ENCODE measurements around the gene NCK2. TPM values are rescaled to one million over a fixed set of nuclear protein-coding genes. Genes with fewer than 3 reads are reported as not detected.

Gene NCK2
- total RNA-seq, 1 experiment from 2014 or later: 49.2 TPM

- Histone ChIP-seq H4K20me1 (ENCODE audit: control insufficient read depth, insufficient read depth, insufficient read length) (no peaks in the 10 kb centered on the region), H2BK20ac (ENCODE audit: low read depth, low read length, poor library complexity, severe bottlenecking) (no peak overlapping the region), H3K56ac (ENCODE audit: insufficient read length, low read depth, low read length) (no peak overlapping the region), H4K8ac (replicated peaks; ENCODE audit: insufficient read length, low read depth, low read length) (no peak overlapping the region), H2AFZ (ENCODE audit: low read length) (no peak overlapping the region), H4K5ac (ENCODE audit: insufficient read length, low read depth, low read length) (no peak overlapping the region), H2BK12ac (ENCODE audit: insufficient read length, low read depth, low read length) (no peak overlapping the region), H2BK120ac (ENCODE audit: low read depth, low read length, poor library complexity, severe bottlenecking) (no peak overlapping the region), H2BK15ac (ENCODE audit: low read depth, low read length) (no peak overlapping the region), H3K18ac (ENCODE audit: insufficient read length, low read depth, low read length) (no peak overlapping the region), H3K4me1 (ENCODE audit: insufficient read depth, low read length) (no peaks in the 10 kb centered on the region), H3K9me3 (ENCODE audit: control insufficient read depth, low read depth, low read length) (no peaks in the 10 kb centered on the region), H3K4ac (ENCODE audit: low read depth, low read length) (no peak overlapping the region), H2BK5ac (ENCODE audit: insufficient read length, low read length) (no peak overlapping the region), H3K23me2 (ENCODE audit: insufficient read length, low read depth, low read length, poor library complexity, severe bottlenecking) (no peaks in the 10 kb centered on the region), H3K4me2 (ENCODE audit: insufficient read depth, insufficient read length, low read length) (no peak overlapping the region), H3K27me3 (ENCODE audit: insufficient read depth, low read length) (no peaks in the 10 kb centered on the region), H3K27ac (ENCODE audit: insufficient read length, low read depth, low read length) (no peak overlapping the region), H2AK5ac (ENCODE audit: insufficient read length, low read length) (no peak overlapping the region), H3K79me1 (ENCODE audit: insufficient read depth, low read depth, low read length, poor library complexity, severe bottlenecking) (no peaks in the 10 kb centered on the region), H3K79me2 (ENCODE audit: insufficient read depth, low read length) (no peaks in the 10 kb centered on the region), H3K9ac (ENCODE audit: extremely low read depth, insufficient read length, low read length) (no peak overlapping the region), H3K23ac (ENCODE audit: insufficient read length, low read depth, low read length) (no peak overlapping the region), H4K91ac (ENCODE audit: insufficient read length, low read depth, low read length) (no peak overlapping the region), H3T11ph (ENCODE audit: low read length) (no peak overlapping the region), H3K14ac (ENCODE audit: insufficient read depth, low read length) (no peak overlapping the region)
- WGBS (ENCODE audit: extremely low coverage, insufficient read length, low lambda C conversion rate): no CpG with 5 or more reads among the region's 4 CpGs
- peaks cover 8 to 11% of the 10 kb centered on the region in 2 experiments for H3K4me1 Mint-ChIP-seq
- no peak overlapping the region for H3K27ac Mint-ChIP-seq
- no peak for DNase-seq
- H3K27me3 Mint-ChIP-seq (ENCODE audit: low read depth): peaks cover 3% of the 10 kb centered on the region
- H3K36me3 Mint-ChIP-seq (ENCODE audit: insufficient read depth in 1 of 3, low read depth in 3 of 3): no peaks in the 10 kb centered on the region
- no peaks in the 10 kb centered on the region; a peak in 1 of 5 replicates for H3K9me3 Mint-ChIP-seq
- H3K4me3 Mint-ChIP-seq: no peak overlapping the region
- no peak for TF ChIP-seq CTCF (conservative IDR thresholded peaks at IDR 0.05)
Observed at GRCh38 chr2:105907184-105907583, 162.5 kb downstream of the NCK2 start.
